Endothelial cell of umbilical vein (primary cell): ENCODE results near the gene KCNMA1. TPM values are rescaled to one million over a fixed set of nuclear protein-coding genes. Genes with fewer than 3 reads are reported as not detected.
A peak's percentile ranks its signal among the peaks of the same experiment; 100 is the strongest.

Experiments
- BruUV-seq: library from RNA; stranded (reverse); fragments of 400-500 nt; replicated peaks from 2 replicates; lab custom pipeline; 2021; lab: Mats Ljungman, UMichigan
- CTCF ChIA-PET: fragments of 300-600, 350-600 bp; sonication (Branson Sonifier 250); formaldehyde crosslinking; loops from one replicate; lab custom pipeline; 2021; ENCODE audit warnings: antibody characterized with exemption, inconsistent platforms; lab: Charles Lee
- POLR2A ChIA-PET: fragments of 300-600, 350-600 bp; sonication (Branson Sonifier 250); formaldehyde crosslinking; loops from one replicate; lab custom pipeline; 2021; ENCODE audit warnings: antibody characterized with exemption, inconsistent platforms; lab: Charles Lee
- DNase-seq: peaks from one replicate; pipeline ENCODE4 v3.0.0-alpha.2; 2011; ENCODE audit warnings: low read depth, low spot score
- FAIRE-seq: peaks from 2 replicates; lab custom pipeline; 2011; peaks lifted over from hg19 to GRCh38; lab: Jason Lieb, UNC
- H2AFZ ChIP-seq: 2 replicates; pipeline ENCODE4 v1.6.0; 2012; ENCODE audit warnings: low read depth, low read length, control low read depth, inconsistent platforms
- H3K27ac ChIP-seq: 2 replicates; pipeline ENCODE4 v1.5.1; 2011; ENCODE audit warnings: low read depth, mild to moderate bottlenecking, control low read depth, low read length, moderate library complexity; ENCODE audit not compliant: insufficient read depth
- H3K27me3 ChIP-seq, 2 experiments: 2 replicates each; pipeline versions ENCODE4 v1.6.0 to v1.6.1; 2011; ENCODE audit warnings: low read length in 2 of 2, mixed read lengths in 1 of 2; ENCODE audit not compliant: control insufficient read depth in 2 of 2, insufficient read depth in 2 of 2
- H3K36me3 ChIP-seq, 2 experiments: 2 replicates in 1 of 2; 3 replicates in 1 of 2; pipeline ENCODE4 v1.5.1; 2011; ENCODE audit warnings: low read length in 2 of 2, mild to moderate bottlenecking in 1 of 2, moderate library complexity in 1 of 2; ENCODE audit not compliant: control insufficient read depth in 2 of 2, insufficient read depth in 2 of 2; ENCODE audit errors: extremely low read depth in 1 of 2
- H3K4me1 ChIP-seq: 3 replicates; pipeline ENCODE4 v1.5.1; 2011; ENCODE audit warnings: mild to moderate bottlenecking, low read length; ENCODE audit not compliant: control insufficient read depth, insufficient read depth; ENCODE audit errors: extremely low read depth
- H3K4me2 ChIP-seq: 2 replicates; pipeline ENCODE4 v1.6.1; 2011; ENCODE audit warnings: low read length, control low read depth, mixed read lengths; ENCODE audit not compliant: insufficient read depth
- H3K4me3 ChIP-seq, 3 experiments: fragments of 200-600 bp in 1 of 3; sonication (generic), shearing (Covaris generic) in 1 of 3; replicated peaks in 1 of 3; 2 replicates each; pipeline ENCODE4 v1.5.1; 2011 to 2016; ENCODE audit warnings: control low read depth in 3 of 3, low read length in 3 of 3, mild to moderate bottlenecking in 2 of 3, inconsistent platforms in 1 of 3, low read depth in 1 of 3, moderate library complexity in 1 of 3; ENCODE audit not compliant: insufficient read depth in 1 of 3
- H3K79me2 ChIP-seq: 2 replicates; pipeline ENCODE4 v1.6.0; 2012; ENCODE audit warnings: low read length, inconsistent platforms; ENCODE audit not compliant: control insufficient read depth, insufficient read depth
- H3K9ac ChIP-seq: replicated peaks from 2 replicates; pipeline ENCODE3; 2011; ENCODE audit warnings: low read length, control low read depth; ENCODE audit not compliant: insufficient read depth; ENCODE audit errors: extremely low read depth
- H3K9me1 ChIP-seq: replicated peaks from 3 replicates; pipeline ENCODE4 v1.6.0; 2011; ENCODE audit warnings: mild to moderate bottlenecking, low read length; ENCODE audit not compliant: control insufficient read depth, insufficient read depth; ENCODE audit errors: extremely low read depth
- H3K9me3 ChIP-seq: replicated peaks from 2 replicates; pipeline ENCODE4 v1.5.1; 2012; ENCODE audit warnings: low read length, inconsistent platforms; ENCODE audit not compliant: control insufficient read depth, insufficient read depth
- H4K20me1 ChIP-seq: replicated peaks from 2 replicates; pipeline ENCODE3; 2011; ENCODE audit warnings: mild to moderate bottlenecking, low read length; ENCODE audit not compliant: control insufficient read depth, insufficient read depth; ENCODE audit errors: extremely low read depth
- CTCF ChIP-seq, 2 donors: IDR thresholded peaks; 1 replicate in 1 of 2; 2 replicates in 1 of 2; pipeline ENCODE4 v1.5.1; 2011; ENCODE audit warnings: low read length in 2 of 2, mild to moderate bottlenecking in 2 of 2, moderate library complexity in 2 of 2, control low read depth in 1 of 2, inconsistent platforms in 1 of 2, low read depth in 1 of 2; ENCODE audit not compliant: insufficient read depth in 1 of 2; ENCODE audit errors: extremely low read depth in 1 of 2
- EZH2 ChIP-seq: IDR thresholded peaks from 2 replicates; pipeline ENCODE4 v1.6.1; 2012; ENCODE audit warnings: borderline replicate concordance, low read depth, mild to moderate bottlenecking, moderate library complexity, low read length, inconsistent platforms; ENCODE audit not compliant: severe bottlenecking
- FOS ChIP-seq: IDR thresholded peaks from 2 replicates; pipeline ENCODE4 v1.6.1; 2011; ENCODE audit warnings: mild to moderate bottlenecking, low read length, moderate library complexity, borderline replicate concordance; ENCODE audit not compliant: insufficient read depth
- GATA2 ChIP-seq: IDR thresholded peaks from 2 replicates; pipeline ENCODE4 v1.7.0; 2011; ENCODE audit warnings: low read depth, mild to moderate bottlenecking, moderate library complexity, mixed read lengths, low read length; ENCODE audit not compliant: insufficient read length, insufficient read depth
- JUN ChIP-seq: IDR thresholded peaks from 2 replicates; pipeline ENCODE4 v1.6.1; 2011; ENCODE audit warnings: borderline replicate concordance, low read depth; ENCODE audit not compliant: insufficient read length, insufficient read depth
- MAX ChIP-seq: IDR thresholded peaks from 2 replicates; pipeline ENCODE4 v1.6.1; 2011; ENCODE audit not compliant: insufficient read depth, insufficient read length
- MYC ChIP-seq: IDR thresholded peaks from one replicate; pipeline ENCODE4 v1.6.1; 2011; ENCODE audit warnings: mild to moderate bottlenecking, low read depth, low read length
- POLR2A ChIP-seq: IDR thresholded peaks from 2 replicates; pipeline ENCODE4 v1.6.1; 2012; ENCODE audit warnings: low read depth, mild to moderate bottlenecking, control low read depth, low read length
- POLR2AphosphoS5 ChIP-seq: IDR thresholded peaks from 2 replicates; pipeline ENCODE4 v1.6.1; 2012; ENCODE audit warnings: low read depth, mild to moderate bottlenecking, control low read depth, low read length, moderate library complexity; ENCODE audit not compliant: insufficient read depth
- dilution Hi-C: fragments of 300-500 bp; cut with MboI; formaldehyde crosslinking; loops from one replicate; pipeline ENCODE4 v1.15.0; 2019; ENCODE audit warnings: low sequenced_read_pairs; ENCODE audit not compliant: extremely low pct_ligation_motif_present
- intact Hi-C: fragments of 100-400 bp; cut with micrococcal nuclease; formaldehyde crosslinking; loops from one replicate; pipeline ENCODE4 v1.10.0; 2022
- polyA plus RNA-seq, 4 experiments: library from polyadenylated mRNA; depleted of rRNA in 3 of 4; stranded (reverse) in 3 of 4; unstranded in 1 of 4; fragments of >200 nt; gene quantifications; 2 replicates each; pipeline versions ENCODE4 v1.2.1 to v1.2.3, GENCODE V29; 2011 to 2012; ENCODE audit warnings: missing spikeins in 1 of 4
- total RNA-seq: library from RNA; stranded (reverse); gene quantifications from 2 replicates; pipeline ENCODE4 v1.2.3, GENCODE V29; 2021

Gene KCNMA1
- total and polyA plus RNA-seq, 2 donors (not counting 3 experiments of a cell fraction or from before 2014, with no cell fraction given): 0.10 to 0.82 TPM

- H3K36me3 ChIP-seq: no peaks in the 10 kb centered on the region
- no peak for FAIRE-seq
- DNase-seq: peak; percentile 11
- peaks cover 4% of the 10 kb centered on the region for H3K4me1 ChIP-seq
- no peaks in the 10 kb centered on the region for H3K79me2 ChIP-seq
- TF ChIP-seq FOS (no peak), POLR2AphosphoS5 (no peak), MYC (no peak), MAX (no peak), GATA2 (no peak), CTCF (IDR thresholded peaks at IDR 0.05; ENCODE audit: extremely low read depth in 1 of 2, insufficient read depth in 1 of 2, low read depth in 1 of 2, low read length in 2 of 2) (no peak), POLR2A (no peak), JUN (no peak), EZH2 (no peak)
- POLR2A ChIA-PET: no interaction called here
- BruUV-seq: no TSS peak
- H4K20me1 ChIP-seq: no peaks in the 10 kb centered on the region
- dilution Hi-C loops (no loop called here), intact Hi-C loops (no loop called here)
- no peaks in the 10 kb centered on the region for H3K9me1 ChIP-seq
- CTCF ChIA-PET: interaction anchor here (0.7 to 1.4 kb wide), 3 partner anchors 15 to 452 kb away, joined by 3 to 4 read pairs (median 4); no protein-coding TSS in a partner anchor
- no peak overlapping the region for H3K4me2 ChIP-seq
- H3K9ac ChIP-seq: no peak overlapping the region
- H3K27ac ChIP-seq: no peak overlapping the region
- H3K27me3 ChIP-seq: no peaks in the 10 kb centered on the region
- no peaks in the 10 kb centered on the region for H3K9me3 ChIP-seq
- no peak overlapping the region for H3K4me3 ChIP-seq
- H2AFZ ChIP-seq: no peak overlapping the region
Measured at GRCh38 chr10:77626266-77626935, 11.2 kb downstream of the KCNMA1 start.
